HepG2 (cell line): ENCODE measurements around the gene STRADB. TPM values are rescaled to one million over a fixed set of nuclear protein-coding genes. Genes with fewer than 3 reads are reported as not detected.

ENCODE experiments used
- EP300 ChIP-seq, 3 experiments: sonication (generic) in 1 of 3; formaldehyde crosslinking in 1 of 3; IDR thresholded peaks; 2 replicates each; pipeline versions ENCODE4 v1.5.1 to v1.6.1; 2011 to 2020; ENCODE audit warnings: low read depth in 2 of 3, low read length in 2 of 3, borderline replicate concordance in 1 of 3, improper control_type of control experiment in 1 of 3, mild to moderate bottlenecking in 1 of 3, missing genetic modification reagents in 1 of 3, moderate library complexity in 1 of 3
- FOXM1 ChIP-seq: sonication (generic); formaldehyde crosslinking; IDR thresholded peaks from 2 replicates; pipeline ENCODE4 v1.5.0; 2020; ENCODE audit warnings: missing genetic modification reagents
- JDP2 ChIP-seq: sonication (generic); formaldehyde crosslinking; IDR thresholded peaks from 2 replicates; pipeline ENCODE4 v1.8.1; 2022; ENCODE audit warnings: missing genetic modification reagents, borderline replicate concordance
- NR2F2 ChIP-seq: IDR thresholded peaks from 2 replicates; pipeline ENCODE4 v1.6.1; 2012; ENCODE audit warnings: low read depth, inconsistent platforms, borderline replicate concordance
- NR2F6 ChIP-seq, 2 experiments: IDR thresholded peaks; 2 replicates each; pipeline ENCODE4 v1.6.1; 2016; ENCODE audit warnings: antibody characterized with exemption in 1 of 2, mild to moderate bottlenecking in 1 of 2
- PHF21A ChIP-seq: sonication (generic); formaldehyde crosslinking; IDR thresholded peaks from 2 replicates; pipeline ENCODE4 v1.5.0; 2020; ENCODE audit warnings: mild to moderate bottlenecking, missing genetic modification reagents
- REPIN1 ChIP-seq: sonication (generic); formaldehyde crosslinking; IDR thresholded peaks from 2 replicates; pipeline ENCODE4 v1.8.0; 2022; ENCODE audit warnings: missing genetic modification reagents, low read depth, mild to moderate bottlenecking, borderline replicate concordance
- RFXAP ChIP-seq: sonication (generic); formaldehyde crosslinking; IDR thresholded peaks from 2 replicates; pipeline ENCODE4 v1.4.0; 2020; ENCODE audit warnings: missing genetic modification reagents, borderline replicate concordance
- TEAD3 ChIP-seq: optimal IDR thresholded peaks from 2 replicates; pipeline ENCODE3; 2016; ENCODE audit warnings: borderline replicate concordance
- THAP11 ChIP-seq: IDR thresholded peaks from 2 replicates; pipeline ENCODE4 v1.6.1; 2016; ENCODE audit warnings: missing biosample characterization, missing genetic modification reagents
- ZBTB7A ChIP-seq: sonication (generic); formaldehyde crosslinking; IDR thresholded peaks from 2 replicates; pipeline ENCODE4 v1.8.0; 2022; ENCODE audit warnings: mild to moderate bottlenecking, missing genetic modification reagents
- ZNF264 ChIP-seq: sonication (generic); formaldehyde crosslinking; IDR thresholded peaks from 2 replicates; pipeline ENCODE4 v1.4.0; 2020; ENCODE audit warnings: missing genetic modification reagents
- ZNF331 ChIP-seq: sonication (generic); formaldehyde crosslinking; IDR thresholded peaks from 2 replicates; pipeline ENCODE4 v1.4.0; 2020; ENCODE audit warnings: missing genetic modification reagents
- ZNF337 ChIP-seq: sonication (generic); formaldehyde crosslinking; IDR thresholded peaks from 2 replicates; pipeline ENCODE4 v1.5.1; 2020; ENCODE audit warnings: missing genetic modification reagents, low read depth, mild to moderate bottlenecking, borderline replicate concordance
- ZNF33B ChIP-seq: sonication (generic); formaldehyde crosslinking; IDR thresholded peaks from 2 replicates; pipeline ENCODE4 v1.5.1; 2020; ENCODE audit warnings: mild to moderate bottlenecking, missing genetic modification reagents
- ZNF383 ChIP-seq: sonication (generic); formaldehyde crosslinking; IDR thresholded peaks from 2 replicates; pipeline ENCODE4 v1.4.0; 2020; ENCODE audit warnings: missing genetic modification reagents, mild to moderate bottlenecking, borderline replicate concordance
- ZSCAN30 ChIP-seq: sonication (generic); formaldehyde crosslinking; IDR thresholded peaks from 2 replicates; pipeline ENCODE4 v1.5.0; 2020; ENCODE audit warnings: mild to moderate bottlenecking, missing genetic modification reagents
- polyA plus RNA-seq, 8 experiments: library from polyadenylated mRNA; depleted of rRNA in 3 of 8; stranded (reverse) in 7 of 8; unstranded in 1 of 8; fragments of >200 nt; fragmentation: Illumina TruSeq in 4 of 8; extraction: Trizol in 4 of 8; gene quantifications; 2 replicates each; pipeline versions ENCODE4 v1.2.1 to v1.2.3, GENCODE V29; 2011 to 2016; ENCODE audit warnings: low read depth in 4 of 8, missing spikeins in 1 of 8, mixed read lengths in 1 of 8; ENCODE audit not compliant: insufficient read depth in 1 of 8
- total RNA-seq, 5 experiments: library from RNA; depleted of rRNA; stranded (reverse); fragments of >200 nt; fragmentation: Illumina TruSeq; extraction: Trizol; gene quantifications; 2 replicates each; pipeline ENCODE4 v1.2.3, GENCODE V29; 2016; ENCODE audit warnings: low read depth in 1 of 5
- TF ChIP-seq, protein P1 (sequence below): sonication (generic); formaldehyde crosslinking; IDR thresholded peaks from 2 replicates; pipeline ENCODE4 v1.5.0; 2020; ENCODE audit warnings: mild to moderate bottlenecking, missing genetic modification reagents, borderline replicate concordance
- TF ChIP-seq, protein P2 (sequence below): sonication (generic); formaldehyde crosslinking; IDR thresholded peaks from 2 replicates; pipeline ENCODE4 v1.5.1; 2020; ENCODE audit warnings: mild to moderate bottlenecking, missing genetic modification reagents, borderline replicate concordance
- TF ChIP-seq, protein P3 (sequence below): sonication (generic); formaldehyde crosslinking; IDR thresholded peaks from 2 replicates; pipeline ENCODE4 v1.4.0; 2020; ENCODE audit warnings: missing genetic modification reagents
- TF ChIP-seq, protein P4 (sequence below): sonication (generic); formaldehyde crosslinking; IDR thresholded peaks from 2 replicates; pipeline ENCODE4 v1.8.0; 2022; ENCODE audit warnings: missing genetic modification reagents, low read depth, mild to moderate bottlenecking, borderline replicate concordance
- TF ChIP-seq, protein P5 (sequence below): IDR thresholded peaks from 2 replicates; pipeline ENCODE4 v1.6.1; 2016; ENCODE audit warnings: low read depth, borderline replicate concordance
- TF ChIP-seq, protein P6 (sequence below): IDR thresholded peaks from 2 replicates; pipeline ENCODE4 v1.6.1; 2012; ENCODE audit warnings: low read depth, low read length, improper control_type of control experiment

Gene STRADB
- total and polyA plus RNA-seq, 2 of the 13 experiments (the other 11 are each of a cell fraction or from before 2014, with no cell fraction given): 34.1 to 66.6 TPM

DNA sequence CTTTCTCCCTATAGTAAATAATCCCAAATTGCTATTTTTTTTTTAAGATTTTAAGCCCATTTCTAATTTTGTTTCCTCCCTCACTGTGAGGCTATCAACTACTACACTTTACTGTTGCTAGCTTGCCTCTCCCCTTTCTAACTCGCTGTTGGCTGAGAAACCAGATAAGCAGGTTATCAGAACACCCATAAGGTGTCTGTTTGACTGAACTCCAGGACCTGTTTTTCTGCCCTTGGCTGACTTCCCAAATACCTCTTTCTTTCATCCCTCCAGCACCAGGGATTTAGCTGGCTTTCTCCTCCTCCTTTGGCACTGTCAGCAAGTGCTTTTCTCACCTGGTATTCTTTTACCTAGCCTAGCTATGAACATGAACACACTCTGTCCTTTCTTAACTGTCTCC, 11.4 kb upstream of the STRADB start (continued):
- no peak for TF ChIP-seq JDP2 (CRISPR knock-in tag)
- TF ChIP-seq ZNF383 (CRISPR knock-in tag): no peak
- TF ChIP-seq, protein P1, sequence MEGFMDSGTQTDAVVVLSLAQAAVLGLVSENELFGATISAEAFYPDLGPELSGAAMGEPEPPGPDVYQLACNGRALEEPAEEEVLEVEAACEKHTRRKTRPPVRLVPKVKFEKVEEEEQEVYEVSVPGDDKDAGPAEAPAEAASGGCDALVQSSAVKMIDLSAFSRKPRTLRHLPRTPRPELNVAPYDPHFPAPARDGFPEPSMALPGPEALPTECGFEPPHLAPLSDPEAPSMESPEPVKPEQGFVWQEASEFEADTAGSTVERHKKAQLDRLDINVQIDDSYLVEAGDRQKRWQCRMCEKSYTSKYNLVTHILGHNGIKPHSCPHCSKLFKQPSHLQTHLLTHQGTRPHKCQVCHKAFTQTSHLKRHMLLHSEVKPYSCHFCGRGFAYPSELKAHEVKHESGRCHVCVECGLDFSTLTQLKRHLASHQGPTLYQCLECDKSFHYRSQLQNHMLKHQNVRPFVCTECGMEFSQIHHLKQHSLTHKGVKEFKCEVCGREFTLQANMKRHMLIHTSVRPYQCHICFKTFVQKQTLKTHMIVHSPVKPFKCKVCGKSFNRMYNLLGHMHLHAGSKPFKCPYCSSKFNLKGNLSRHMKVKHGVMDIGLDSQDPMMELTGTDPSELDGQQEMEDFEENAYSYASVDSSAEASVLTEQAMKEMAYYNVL (CRISPR knock-in tag): peak; percentile 96; the same call in 1 of the 2 replicates
- TF ChIP-seq PHF21A (CRISPR knock-in tag): 0 out of 2 replicates have a peak, but pooled peaks have one; percentile 25
- TF ChIP-seq ZSCAN30 (CRISPR knock-in tag): no peak
- no peak for TF ChIP-seq THAP11 (CRISPR knock-in tag)
- TF ChIP-seq ZBTB7A (CRISPR knock-in tag): no peak
- TF ChIP-seq NR2F2: peak; percentile 47; the same call in 1 of the 2 replicates
- no peak for TF ChIP-seq ZNF337 (CRISPR knock-in tag)
- TF ChIP-seq EP300 (IDR thresholded peaks at IDR 0.05; ENCODE audit: low read depth in 2 of 2, low read length in 2 of 2): 0 out of 4 replicates have a peak, but pooled peaks of 1 of the 2 experiments have one; percentile 7
- no peak for TF ChIP-seq EP300 (CRISPR knock-in tag; IDR thresholded peaks at IDR 0.05; ENCODE audit: borderline replicate concordance)
- peak; percentile 62; the same call in 1 of the 2 replicates for TF ChIP-seq NR2F6 (IDR thresholded peaks at IDR 0.05)
- 0 out of 2 replicates have a peak, but pooled peaks have one; percentile 42 for TF ChIP-seq NR2F6 (CRISPR knock-in tag; IDR thresholded peaks at IDR 0.05)
- TF ChIP-seq, protein P2, sequence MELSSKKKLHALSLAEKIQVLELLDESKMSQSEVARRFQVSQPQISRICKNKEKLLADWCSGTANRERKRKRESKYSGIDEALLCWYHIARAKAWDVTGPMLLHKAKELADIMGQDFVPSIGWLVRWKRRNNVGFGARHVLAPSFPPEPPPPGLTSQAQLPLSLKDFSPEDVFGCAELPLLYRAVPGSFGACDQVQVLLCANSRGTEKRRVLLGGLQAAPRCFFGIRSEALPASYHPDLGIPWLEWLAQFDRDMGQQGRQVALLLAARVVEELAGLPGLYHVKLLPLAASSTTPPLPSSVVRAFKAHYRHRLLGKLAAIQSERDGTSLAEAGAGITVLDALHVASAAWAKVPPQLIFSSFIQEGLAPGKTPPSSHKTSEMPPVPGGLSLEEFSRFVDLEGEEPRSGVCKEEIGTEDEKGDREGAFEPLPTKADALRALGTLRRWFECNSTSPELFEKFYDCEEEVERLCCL (CRISPR knock-in tag): no peak
- no peak for TF ChIP-seq ZNF264 (CRISPR knock-in tag)
- no peak for TF ChIP-seq ZNF33B
- TF ChIP-seq TEAD3 (CRISPR knock-in tag): peak; percentile 8
- TF ChIP-seq FOXM1 (CRISPR knock-in tag): no peak
- TF ChIP-seq, protein P3, sequence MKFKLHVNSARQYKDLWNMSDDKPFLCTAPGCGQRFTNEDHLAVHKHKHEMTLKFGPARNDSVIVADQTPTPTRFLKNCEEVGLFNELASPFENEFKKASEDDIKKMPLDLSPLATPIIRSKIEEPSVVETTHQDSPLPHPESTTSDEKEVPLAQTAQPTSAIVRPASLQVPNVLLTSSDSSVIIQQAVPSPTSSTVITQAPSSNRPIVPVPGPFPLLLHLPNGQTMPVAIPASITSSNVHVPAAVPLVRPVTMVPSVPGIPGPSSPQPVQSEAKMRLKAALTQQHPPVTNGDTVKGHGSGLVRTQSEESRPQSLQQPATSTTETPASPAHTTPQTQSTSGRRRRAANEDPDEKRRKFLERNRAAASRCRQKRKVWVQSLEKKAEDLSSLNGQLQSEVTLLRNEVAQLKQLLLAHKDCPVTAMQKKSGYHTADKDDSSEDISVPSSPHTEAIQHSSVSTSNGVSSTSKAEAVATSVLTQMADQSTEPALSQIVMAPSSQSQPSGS: no peak
- TF ChIP-seq REPIN1 (CRISPR knock-in tag): no peak
- TF ChIP-seq, protein P4, sequence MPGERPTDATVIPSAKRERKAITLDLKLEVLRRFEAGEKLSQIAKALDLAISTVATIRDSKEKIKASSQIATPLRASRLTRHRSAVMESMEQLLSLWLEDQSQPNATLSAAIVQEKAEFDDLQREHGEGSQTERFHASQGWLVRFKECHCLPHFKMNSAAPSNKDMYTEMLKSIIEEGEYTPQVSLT (CRISPR knock-in tag): no peak
- TF ChIP-seq, protein P5, sequence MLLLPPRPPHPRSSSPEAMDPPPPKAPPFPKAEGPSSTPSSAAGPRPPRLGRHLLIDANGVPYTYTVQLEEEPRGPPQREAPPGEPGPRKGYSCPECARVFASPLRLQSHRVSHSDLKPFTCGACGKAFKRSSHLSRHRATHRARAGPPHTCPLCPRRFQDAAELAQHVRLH (CRISPR knock-in tag): no peak
- TF ChIP-seq, protein P6, sequence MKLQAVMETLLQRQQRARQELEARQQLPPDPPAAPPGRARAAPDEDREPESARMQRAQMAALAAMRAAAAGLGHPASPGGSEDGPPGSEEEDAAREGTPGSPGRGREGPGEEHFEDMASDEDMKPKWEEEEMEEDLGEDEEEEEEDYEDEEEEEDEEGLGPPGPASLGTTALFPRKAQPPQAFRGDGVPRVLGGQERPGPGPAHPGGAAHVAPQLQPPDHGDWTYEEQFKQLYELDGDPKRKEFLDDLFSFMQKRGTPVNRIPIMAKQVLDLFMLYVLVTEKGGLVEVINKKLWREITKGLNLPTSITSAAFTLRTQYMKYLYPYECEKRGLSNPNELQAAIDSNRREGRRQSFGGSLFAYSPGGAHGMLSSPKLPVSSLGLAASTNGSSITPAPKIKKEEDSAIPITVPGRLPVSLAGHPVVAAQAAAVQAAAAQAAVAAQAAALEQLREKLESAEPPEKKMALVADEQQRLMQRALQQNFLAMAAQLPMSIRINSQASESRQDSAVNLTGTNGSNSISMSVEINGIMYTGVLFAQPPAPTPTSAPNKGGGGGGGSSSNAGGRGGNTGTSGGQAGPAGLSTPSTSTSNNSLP: no peak
- TF ChIP-seq RFXAP (CRISPR knock-in tag): peak; percentile 67; the same call in 1 of the 2 replicates
- no peak for TF ChIP-seq ZNF331
